Measurements from ENCODE around the gene GAL3ST2.
"Not testable (repeated sequence)": the region's sequence is repeated elsewhere in the genome, so short reads cannot be mapped to it uniquely, and the experiment has no call there.

GRCh38 chr2:241791385-241791784 is 14.8 kb downstream of the GAL3ST2 start:
- TF ChIP-seq, protein P1, sequence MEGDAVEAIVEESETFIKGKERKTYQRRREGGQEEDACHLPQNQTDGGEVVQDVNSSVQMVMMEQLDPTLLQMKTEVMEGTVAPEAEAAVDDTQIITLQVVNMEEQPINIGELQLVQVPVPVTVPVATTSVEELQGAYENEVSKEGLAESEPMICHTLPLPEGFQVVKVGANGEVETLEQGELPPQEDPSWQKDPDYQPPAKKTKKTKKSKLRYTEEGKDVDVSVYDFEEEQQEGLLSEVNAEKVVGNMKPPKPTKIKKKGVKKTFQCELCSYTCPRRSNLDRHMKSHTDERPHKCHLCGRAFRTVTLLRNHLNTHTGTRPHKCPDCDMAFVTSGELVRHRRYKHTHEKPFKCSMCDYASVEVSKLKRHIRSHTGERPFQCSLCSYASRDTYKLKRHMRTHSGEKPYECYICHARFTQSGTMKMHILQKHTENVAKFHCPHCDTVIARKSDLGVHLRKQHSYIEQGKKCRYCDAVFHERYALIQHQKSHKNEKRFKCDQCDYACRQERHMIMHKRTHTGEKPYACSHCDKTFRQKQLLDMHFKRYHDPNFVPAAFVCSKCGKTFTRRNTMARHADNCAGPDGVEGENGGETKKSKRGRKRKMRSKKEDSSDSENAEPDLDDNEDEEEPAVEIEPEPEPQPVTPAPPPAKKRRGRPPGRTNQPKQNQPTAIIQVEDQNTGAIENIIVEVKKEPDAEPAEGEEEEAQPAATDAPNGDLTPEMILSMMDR (IDR thresholded peaks at IDR 0.05): not testable (repeated sequence)
- TF ChIP-seq POLR2A (IDR thresholded peaks at IDR 0.05): not testable (repeated sequence)
